ENCODE data around the gene FREY1. TPM values are rescaled to one million over a fixed set of nuclear protein-coding genes. Genes with fewer than 3 reads are reported as not detected.

The FREY1 gene
- total and polyA plus RNA-seq, 4 donors: 0.15 to 0.67 (median 0.39) TPM

DNA sequence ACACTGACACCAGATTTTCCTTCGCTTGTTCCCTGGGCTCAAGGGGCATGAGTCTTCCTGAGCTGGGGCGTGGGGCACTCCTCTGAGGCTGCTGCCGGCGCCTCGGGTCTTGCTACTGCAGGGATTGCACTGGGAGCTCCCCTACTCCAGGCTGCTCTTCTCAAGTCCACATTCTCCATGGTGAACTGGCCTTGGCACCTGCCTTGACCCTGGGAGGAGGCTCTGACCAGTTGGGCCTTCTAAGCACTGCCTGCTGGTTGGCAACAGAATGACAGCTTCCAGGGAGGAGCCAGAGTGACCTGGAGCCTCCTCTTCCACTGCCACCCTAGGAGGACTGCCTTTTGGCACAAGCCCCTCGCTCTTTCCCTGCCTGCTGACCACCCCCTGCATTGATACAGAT is 9.5 kb downstream of the FREY1 start:
- ATAC-seq (ENCODE audit: insufficient read depth, low FRiP score) (no peak), DNase-seq (no peak)
- TF ChIP-seq, protein P1, sequence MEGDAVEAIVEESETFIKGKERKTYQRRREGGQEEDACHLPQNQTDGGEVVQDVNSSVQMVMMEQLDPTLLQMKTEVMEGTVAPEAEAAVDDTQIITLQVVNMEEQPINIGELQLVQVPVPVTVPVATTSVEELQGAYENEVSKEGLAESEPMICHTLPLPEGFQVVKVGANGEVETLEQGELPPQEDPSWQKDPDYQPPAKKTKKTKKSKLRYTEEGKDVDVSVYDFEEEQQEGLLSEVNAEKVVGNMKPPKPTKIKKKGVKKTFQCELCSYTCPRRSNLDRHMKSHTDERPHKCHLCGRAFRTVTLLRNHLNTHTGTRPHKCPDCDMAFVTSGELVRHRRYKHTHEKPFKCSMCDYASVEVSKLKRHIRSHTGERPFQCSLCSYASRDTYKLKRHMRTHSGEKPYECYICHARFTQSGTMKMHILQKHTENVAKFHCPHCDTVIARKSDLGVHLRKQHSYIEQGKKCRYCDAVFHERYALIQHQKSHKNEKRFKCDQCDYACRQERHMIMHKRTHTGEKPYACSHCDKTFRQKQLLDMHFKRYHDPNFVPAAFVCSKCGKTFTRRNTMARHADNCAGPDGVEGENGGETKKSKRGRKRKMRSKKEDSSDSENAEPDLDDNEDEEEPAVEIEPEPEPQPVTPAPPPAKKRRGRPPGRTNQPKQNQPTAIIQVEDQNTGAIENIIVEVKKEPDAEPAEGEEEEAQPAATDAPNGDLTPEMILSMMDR (IDR thresholded peaks at IDR 0.05; ENCODE audit: control extremely low read depth, extremely low read depth): no peak
- 89 to 94% methylated on average over 6 of the region's 6 CpGs for WGBS, 2 donors
- Histone ChIP-seq H3K4me1 (ENCODE audit: control insufficient read depth in 5 of 5, insufficient read depth in 5 of 5, low read length in 5 of 5) (peaks cover 4 to 30% (median 10%) of the 10 kb centered on the region in 5 donors), H3K27me3 (ENCODE audit: control insufficient read depth in 3 of 3, insufficient read depth in 3 of 3, low read length in 2 of 3) (peaks cover 0 to 3% (median 2%) of the 10 kb centered on the region in 3 donors), H3K27ac (ENCODE audit: low read depth in 1 of 2, low read length in 1 of 2) (no peak overlapping the region), H3K9ac (ENCODE audit: insufficient read depth in 1 of 2, low read length in 2 of 2) (no peak overlapping the region), H3K36me3 (ENCODE audit: control insufficient read depth in 4 of 4, insufficient read depth in 4 of 4, low read length in 4 of 4) (peaks cover 0 to under 1% (median 0%) of the 10 kb centered on the region in 4 donors), H3K4me3 (no peak overlapping the region), H3K9me3 (ENCODE audit: control insufficient read depth in 4 of 4, insufficient read depth in 3 of 4, low read length in 3 of 4) (no peaks in the 10 kb centered on the region)

- Histone ChIP-seq H3K4me1 (ENCODE audit: control insufficient read depth in 5 of 5, insufficient read depth in 5 of 5, low read length in 5 of 5) (peaks cover 4 to 26% (median 10%) of the 10 kb centered on the region in 5 donors), H3K36me3 (ENCODE audit: control insufficient read depth in 4 of 4, insufficient read depth in 4 of 4, low read length in 4 of 4) (no peaks in the 10 kb centered on the region), H3K27me3 (ENCODE audit: control insufficient read depth in 3 of 3, insufficient read depth in 3 of 3, low read length in 2 of 3) (peaks cover 0 to 3% (median 2%) of the 10 kb centered on the region in 3 donors), H3K4me3 (no peak overlapping the region), H3K9ac (ENCODE audit: insufficient read depth in 1 of 2, low read length in 2 of 2) (no peak overlapping the region), H3K27ac (ENCODE audit: low read depth in 1 of 2, low read length in 1 of 2) (no peak overlapping the region), H3K9me3 (ENCODE audit: control insufficient read depth in 4 of 4, insufficient read depth in 3 of 4, low read length in 3 of 4) (no peaks in the 10 kb centered on the region)
- no peak for ATAC-seq (ENCODE audit: insufficient read depth, low FRiP score)
- whole genome bisulfite sequencing, 2 donors: 16 to 19% methylated on average over 18 to 19 of the region's 19 CpGs
- DNase-seq: peak in 1 of 3 donors; percentile 20
- TF ChIP-seq, protein P1 (IDR thresholded peaks at IDR 0.05; ENCODE audit: control extremely low read depth, extremely low read depth): no peak
Observed at GRCh38 chr11:45896422-45896984, 10.6 kb downstream of the FREY1 start.

GRCh38 chr11:45895553-45896259 is 11.4 kb downstream of the FREY1 start:
- WGBS, 2 donors: 91 to 92% methylated on average over 8 of the region's 8 CpGs
- H3K4me1 ChIP-seq (ENCODE audit: control insufficient read depth in 5 of 5, insufficient read depth in 5 of 5, low read length in 5 of 5): peaks cover 3 to 18% (median 4%) of the 10 kb centered on the region in 5 donors
- no peaks in the 10 kb centered on the region for H3K9me3 ChIP-seq (ENCODE audit: control insufficient read depth in 4 of 4, insufficient read depth in 3 of 4, low read length in 3 of 4)
- peaks cover 0 to 3% (median 2%) of the 10 kb centered on the region in 3 donors for H3K27me3 ChIP-seq (ENCODE audit: control insufficient read depth in 3 of 3, insufficient read depth in 3 of 3, low read length in 2 of 3)
- DNase-seq: no peak
- H3K9ac ChIP-seq (ENCODE audit: insufficient read depth in 1 of 2, low read length in 2 of 2): no peak overlapping the region
- H3K36me3 ChIP-seq (ENCODE audit: control insufficient read depth in 4 of 4, insufficient read depth in 4 of 4, low read length in 4 of 4): no peaks in the 10 kb centered on the region
- TF ChIP-seq, protein P1 (IDR thresholded peaks at IDR 0.05; ENCODE audit: control extremely low read depth, extremely low read depth): no peak
- H3K27ac ChIP-seq (ENCODE audit: low read depth in 1 of 2, low read length in 1 of 2): no peak overlapping the region
- H3K4me3 ChIP-seq: no peak overlapping the region
- ATAC-seq (ENCODE audit: insufficient read depth, low FRiP score): no peak

Data from lung (tissue), 12 donors.